G401.6 (cell line): ENCODE measurements around the gene FNDC5.

ENCODE experiments used
- FAIRE-seq: peaks from 2 replicates; lab custom pipeline; 2012; peaks lifted over from hg19 to GRCh38; lab: Jason Lieb, UNC

FNDC5 gene

GRCh38 chr1:32864375-32865019, 6.2 kb downstream of the FNDC5 start:
- no peak for FAIRE-seq

DNA sequence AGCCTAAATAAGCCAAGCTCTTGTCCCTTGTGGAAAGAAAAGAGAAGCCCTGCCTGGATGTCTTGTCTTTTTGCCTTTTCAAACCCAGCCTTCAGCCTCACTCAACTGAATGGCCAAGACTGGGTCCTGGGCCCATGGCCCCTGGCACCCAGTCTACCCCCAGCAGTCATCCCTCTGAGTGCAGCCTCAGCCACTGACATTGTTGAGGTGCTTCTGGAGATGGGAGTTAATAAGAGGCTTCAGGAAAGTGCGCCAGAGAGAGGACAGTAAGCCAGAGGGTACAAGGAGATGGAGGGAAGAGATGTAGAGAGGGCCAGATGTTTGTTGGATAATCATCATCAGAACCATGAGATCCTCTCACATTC, 6.8 kb downstream of the FNDC5 start:
- FAIRE-seq = no peak

DNA sequence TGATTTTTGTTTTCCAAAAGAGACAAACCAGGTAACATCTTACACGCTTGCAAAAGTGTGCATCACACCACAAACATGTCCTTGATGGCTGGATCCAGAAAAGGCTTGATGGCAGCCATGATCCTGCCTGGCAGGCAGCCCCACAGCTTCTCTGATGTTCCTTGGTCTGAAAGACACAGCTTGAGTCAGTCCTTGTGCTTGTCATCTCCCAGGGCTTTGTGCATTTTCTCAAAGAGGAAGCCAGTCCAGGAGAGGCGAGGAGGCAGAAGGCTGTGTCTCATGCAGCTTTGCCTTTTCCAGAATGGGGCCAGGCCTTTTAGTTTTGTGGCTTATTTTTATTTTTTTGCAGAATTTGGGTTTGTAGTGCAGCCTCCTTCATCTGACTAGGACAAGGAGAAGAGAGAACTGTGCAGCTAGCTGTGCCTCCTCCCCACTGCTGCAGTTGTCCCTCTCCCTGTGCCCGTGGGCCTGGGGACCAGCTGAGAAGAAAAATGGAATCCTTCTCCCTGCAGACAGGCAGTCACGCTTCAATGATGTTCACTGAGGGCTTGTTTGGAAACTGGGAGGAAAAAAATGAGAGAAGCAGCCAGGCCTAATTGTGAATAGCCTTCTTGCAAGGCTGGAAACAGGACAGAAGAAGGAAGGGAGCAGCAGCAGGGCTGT, 7.4 kb downstream of the FNDC5 start:
- no peak for FAIRE-seq

DNA sequence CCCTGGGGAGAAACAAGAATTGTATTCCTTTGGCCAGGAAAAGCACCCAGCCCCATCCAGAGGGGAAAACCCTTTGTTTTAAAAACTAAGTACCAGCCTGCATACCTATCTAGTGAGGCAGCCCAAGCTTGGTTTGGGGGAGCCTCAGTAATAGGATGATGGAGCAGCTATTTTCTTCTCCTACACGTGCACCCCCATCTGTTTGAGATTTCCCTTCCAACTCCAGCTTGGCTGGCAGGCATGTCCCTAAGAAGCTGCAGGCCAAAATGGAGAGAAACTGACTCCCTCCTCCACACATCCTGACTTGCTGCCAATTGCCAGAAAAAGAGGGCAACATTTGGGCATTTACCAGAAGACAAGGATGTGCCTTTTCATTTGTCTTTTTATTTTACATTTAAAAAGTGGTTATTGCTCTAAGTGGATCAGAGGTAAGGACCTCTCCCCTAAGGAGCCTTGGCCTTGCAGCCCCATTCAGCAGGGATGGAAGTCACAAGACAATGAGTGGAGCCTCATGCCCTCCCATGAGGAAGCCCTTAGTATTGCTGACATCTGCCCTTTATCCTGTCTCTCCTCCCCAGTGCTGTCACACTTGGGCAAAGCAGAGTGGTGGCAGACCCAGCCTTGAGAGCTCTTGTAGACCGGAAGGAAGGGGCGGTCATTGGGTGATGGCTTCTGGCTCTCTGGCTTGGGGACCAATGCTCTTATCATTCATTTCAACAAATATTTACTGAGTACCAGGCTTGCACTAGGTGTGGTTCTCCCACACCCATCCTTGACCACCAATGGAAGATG, 8.6 kb downstream of the FNDC5 start:
- FAIRE-seq = no peak

DNA sequence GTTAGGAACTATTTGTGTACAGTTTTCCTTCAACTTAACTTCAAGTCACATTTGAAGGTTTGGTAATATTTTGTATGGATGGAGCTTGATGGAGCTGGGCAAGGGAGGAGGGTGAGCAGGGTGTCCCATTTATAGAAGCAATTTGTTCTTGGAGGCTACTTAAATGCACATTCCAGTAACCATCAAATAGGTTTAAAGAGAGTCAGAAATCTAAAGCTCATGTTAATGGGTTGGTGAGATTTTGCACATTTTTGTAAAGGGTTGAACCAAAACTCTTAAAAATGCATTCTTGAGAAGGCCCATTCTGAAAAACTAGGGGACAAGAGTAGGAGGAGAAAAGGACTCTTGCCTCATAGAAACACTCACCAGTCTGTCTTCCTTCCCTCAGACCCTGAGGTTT, 10.1 kb downstream of the FNDC5 start:
- no peak for FAIRE-seq

- FAIRE-seq = no peak
These were observed 10.8 kb downstream of the FNDC5 start for GRCh38 chr1:32859915-32860314.

- no peak for FAIRE-seq
These were observed 11.9 kb downstream of the FNDC5 start for GRCh38 chr1:32858791-32859190.

- FAIRE-seq = no peak
These were observed 12.6 kb downstream of the FNDC5 start for GRCh38 chr1:32858136-32858535.

- no peak for FAIRE-seq
These were observed 14.7 kb downstream of the FNDC5 start for GRCh38 chr1:32855861-32856617.

DNA sequence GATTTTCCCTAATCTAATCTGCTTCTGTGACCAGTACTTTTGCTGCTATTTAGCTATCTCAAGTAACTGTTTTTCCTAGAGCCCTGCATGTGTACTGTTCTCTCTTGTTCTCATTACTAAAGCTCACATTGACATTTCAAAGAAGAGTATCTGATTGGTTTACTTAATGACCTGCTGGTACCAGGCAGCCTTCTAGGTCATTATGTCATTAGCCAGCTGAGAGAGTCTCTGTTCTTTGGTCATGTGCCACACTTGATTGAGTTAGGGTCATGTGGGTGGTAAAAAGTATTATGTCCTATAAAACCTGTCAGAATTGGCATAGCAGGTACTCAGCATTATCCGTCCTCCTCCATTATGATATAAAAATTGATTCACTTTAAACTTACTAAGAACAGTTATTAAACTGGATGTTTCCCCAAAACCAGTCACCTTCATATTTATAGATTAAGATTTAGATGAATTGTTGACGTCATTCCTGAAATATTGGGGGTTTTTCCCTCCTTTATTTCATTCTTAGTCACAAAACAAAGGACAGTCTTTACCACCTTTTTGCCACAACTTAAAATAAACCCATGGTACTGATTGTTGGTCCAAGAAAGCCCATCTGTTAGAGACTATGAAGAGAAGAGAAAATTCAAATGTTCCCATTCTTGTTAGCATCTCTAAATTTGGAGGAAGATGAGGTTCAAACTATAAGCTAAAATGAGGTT, 22.2 kb downstream of the FNDC5 start:
- peak; percentile 11 for FAIRE-seq

GRCh38 chr1:32831878-32832277, 38.8 kb downstream of the FNDC5 start:
- no peak for FAIRE-seq

GRCh38 chr1:32830092-32830852, 40.4 kb downstream of the FNDC5 start:
- no peak for FAIRE-seq

DNA sequence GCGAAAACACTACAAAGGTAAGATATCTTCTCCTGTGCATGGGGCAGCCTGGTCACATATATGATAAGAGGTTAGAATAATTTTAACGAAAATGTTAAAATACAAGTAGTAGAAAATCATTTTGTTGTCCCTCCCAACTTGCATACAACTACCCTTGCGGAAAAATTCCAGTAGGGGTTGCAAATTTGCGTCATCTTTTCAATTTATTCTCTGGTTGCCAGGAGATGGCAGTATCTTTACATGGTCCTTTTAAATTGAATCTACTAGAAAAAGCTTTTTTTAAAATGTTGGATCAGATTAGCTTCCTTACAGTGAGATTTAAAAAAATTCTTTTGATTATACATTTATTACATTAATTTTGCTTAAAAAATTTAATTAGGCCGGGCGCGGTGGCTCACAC, 42.4 kb downstream of the FNDC5 start:
- FAIRE-seq = peak; percentile 86

DNA sequence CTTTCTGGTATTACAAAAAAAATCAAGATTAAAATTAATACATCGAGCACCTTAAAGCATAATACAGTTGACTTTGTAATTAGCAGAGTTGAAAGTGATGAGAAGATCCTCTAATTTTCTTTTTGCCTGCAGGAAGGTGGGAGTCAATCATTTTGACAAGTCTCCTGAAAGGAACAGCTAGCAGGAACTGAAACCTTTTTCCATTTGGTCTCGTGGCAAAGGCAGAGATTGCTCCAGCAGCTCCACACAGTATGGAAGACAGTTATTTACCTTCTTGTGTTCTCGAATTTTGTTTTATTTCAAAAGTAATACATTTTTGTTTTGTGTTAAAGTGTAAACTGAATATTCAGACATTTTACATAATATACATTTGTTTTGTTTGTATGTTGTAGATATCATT, 45.5 kb downstream of the FNDC5 start:
- FAIRE-seq = peak; percentile 76

- no peak for FAIRE-seq
These were observed 51.7 kb downstream of the FNDC5 start for GRCh38 chr1:32818804-32819541.

- no peak for FAIRE-seq
These were observed 52.6 kb downstream of the FNDC5 start for GRCh38 chr1:32817815-32818786.

- peak; percentile 94 for FAIRE-seq
These were observed 53.4 kb downstream of the FNDC5 start, which contains the start of the genes S100PBP and YARS1 for GRCh38 chr1:32817159-32817814. TSS of gene S100PBP (plus strand) at chr1:32817653. CDS start at chr1:32826100, 8,447 bp downstream. TSS of gene YARS1 (minus strand) at chr1:32817358. CDS start at chr1:32817244, 114 bp downstream.

- no peak for FAIRE-seq
These were observed 54.0 kb downstream of the FNDC5 start for GRCh38 chr1:32816676-32817158.
